HG02798 (cell line): ENCODE data around the gene PTH2R.
"Not testable (repeated sequence)": the region's sequence is repeated elsewhere in the genome, so short reads cannot be mapped to it uniquely, and the experiment has no call there.

Experiments
- ATAC-seq: cut with Tn5 transposase; IDR thresholded peaks from one replicate; pipeline ENCODE4 v1.9.1; 2021; ENCODE audit warnings: mild to moderate bottlenecking; ENCODE audit not compliant: unreplicated experiment, poor library complexity

Gene PTH2R

DNA sequence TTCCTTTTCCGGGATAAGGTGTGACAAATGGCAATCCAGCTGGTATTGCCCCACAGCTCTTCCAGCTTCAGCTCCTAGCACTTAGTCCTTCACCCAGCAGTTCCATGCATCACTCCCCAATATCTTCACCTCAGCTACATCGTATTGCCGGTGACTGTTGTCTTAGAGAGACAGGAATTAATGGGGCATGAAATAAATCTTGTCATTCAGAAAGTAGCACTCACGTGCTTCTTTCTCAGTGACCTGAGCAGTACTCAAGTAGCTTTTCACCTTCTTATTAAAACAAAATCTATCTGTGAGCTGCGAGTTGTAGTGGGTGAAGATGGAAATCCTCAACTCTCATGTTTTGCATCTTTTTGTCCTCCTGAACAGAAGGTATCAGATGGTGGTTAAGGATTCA lies 72.8 kb downstream of the PTH2R start:
- no peak for ATAC-seq

DNA sequence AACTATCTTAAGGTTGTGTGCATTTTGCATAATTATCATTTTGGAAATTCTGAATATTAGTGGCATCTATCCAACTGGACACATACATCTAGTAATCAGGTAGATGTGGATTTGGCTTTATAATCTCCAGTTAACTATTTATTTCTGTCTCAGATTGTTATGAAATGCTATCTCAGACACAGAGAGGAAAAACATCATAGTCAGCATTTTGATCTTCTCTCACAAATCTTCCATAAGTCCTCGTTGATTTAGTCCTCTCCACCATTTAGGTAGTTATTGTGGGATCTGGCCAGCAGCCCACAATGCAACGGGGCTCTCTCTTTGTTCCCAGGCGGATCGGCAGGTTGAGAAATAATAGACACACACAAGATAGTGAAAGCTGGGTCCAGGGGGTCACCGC lies 75.4 kb downstream of the PTH2R start:
- not testable (repeated sequence) for ATAC-seq

DNA sequence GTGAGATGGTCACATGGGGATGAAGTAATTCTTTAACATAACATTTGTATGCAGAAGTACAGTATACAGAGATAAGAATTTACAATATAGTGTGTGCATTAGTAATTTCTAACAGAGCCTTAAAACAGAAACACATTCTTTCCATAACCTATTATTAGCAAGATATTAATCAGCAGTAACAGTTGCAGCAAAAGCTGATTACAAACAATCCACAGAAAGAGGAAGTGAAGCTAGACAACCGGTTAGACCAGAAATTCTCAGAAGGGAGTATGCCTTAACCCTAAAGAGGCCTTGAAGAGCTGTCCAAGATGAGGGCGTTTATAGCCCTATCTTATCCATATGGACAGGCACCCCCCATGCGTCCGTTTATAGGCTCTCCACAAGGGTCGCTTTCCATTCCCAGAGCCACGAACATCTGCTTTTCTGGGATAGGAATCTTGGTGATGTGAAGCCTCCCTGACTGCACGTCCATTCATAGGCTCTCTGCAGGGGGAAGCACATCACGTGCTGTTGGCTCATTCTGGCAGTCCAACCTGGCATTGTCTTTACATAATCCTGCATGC lies 75.9 kb downstream of the PTH2R start:
- ATAC-seq: not testable (repeated sequence)

DNA sequence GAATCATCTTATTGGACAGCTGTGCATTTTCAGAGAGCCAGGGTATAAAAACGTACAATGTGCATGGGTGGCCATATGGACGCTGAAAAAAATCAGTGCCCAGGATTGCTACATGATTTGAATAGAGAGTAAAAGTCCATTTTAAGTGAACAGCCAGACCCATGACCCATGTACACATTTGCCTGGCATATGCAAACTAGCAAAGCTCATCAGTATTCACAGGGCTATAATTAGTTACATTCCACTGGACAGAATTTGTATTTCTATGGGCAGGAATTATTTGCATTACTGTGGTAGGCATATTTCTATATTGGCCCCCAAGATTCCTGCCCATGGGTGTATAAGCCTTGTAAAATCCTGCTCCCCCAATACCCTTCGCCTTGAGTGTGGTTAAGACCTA lies 78.8 kb downstream of the PTH2R start:
- no peak for ATAC-seq

DNA sequence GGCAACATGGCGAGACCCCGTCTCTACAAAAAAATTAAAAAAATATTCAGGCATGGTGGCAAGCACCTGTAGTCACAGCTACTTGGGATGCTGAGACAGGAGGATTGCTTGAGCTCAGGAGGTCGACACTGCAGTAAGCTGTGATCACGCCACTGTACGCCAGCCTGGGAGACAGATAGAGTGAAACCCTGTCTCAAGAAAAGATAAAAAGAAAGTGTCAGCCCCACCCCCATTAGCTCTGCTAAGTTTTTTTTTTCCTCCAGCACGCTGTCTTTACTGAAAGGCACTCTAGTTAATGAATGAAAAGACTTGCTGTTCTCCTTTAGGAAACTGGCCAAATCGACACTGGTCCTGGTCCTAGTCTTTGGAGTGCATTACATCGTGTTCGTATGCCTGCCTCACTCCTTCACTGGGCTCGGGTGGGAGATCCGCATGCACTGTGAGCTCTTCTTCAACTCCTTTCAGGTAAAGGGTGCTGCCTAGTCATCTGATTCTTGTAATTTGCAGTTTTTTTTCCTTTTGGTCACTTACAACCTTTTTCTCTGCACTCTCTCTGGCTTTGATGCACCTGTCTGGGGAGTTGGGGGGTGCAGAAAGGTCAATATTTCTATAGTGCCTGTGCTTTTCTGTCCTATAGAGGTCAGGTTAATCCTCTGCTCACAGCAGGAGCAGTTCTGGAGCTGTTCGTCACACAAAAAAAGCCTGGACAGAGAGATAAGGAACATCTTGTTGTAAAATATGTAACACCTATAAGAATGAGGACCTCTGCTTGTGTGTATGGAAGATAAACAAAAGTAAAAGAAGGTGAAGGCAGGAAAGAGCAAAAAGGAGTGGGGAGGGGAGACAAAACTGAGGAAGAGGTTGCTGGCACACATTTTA lies 82.3 kb downstream of the PTH2R start:
- ATAC-seq: no peak

DNA sequence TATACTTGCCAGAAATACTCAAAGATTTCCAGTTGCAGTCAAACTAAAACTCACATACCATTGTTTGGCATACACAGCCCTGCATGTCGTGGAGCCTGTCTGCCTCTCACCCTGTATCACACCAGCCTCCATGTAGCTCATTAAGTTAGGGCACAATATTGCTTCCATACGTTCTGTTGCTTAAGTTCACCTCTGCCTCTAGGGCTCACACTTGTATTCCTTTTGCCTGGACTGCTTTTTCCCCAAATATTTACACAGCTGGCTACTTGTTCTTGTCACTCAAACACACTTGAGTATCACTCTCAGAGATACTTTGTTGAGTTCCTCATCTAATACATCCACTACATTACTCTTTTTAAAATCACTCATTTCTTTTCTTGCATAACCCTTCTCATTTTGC lies 83.1 kb downstream of the PTH2R start:
- ATAC-seq: no peak

DNA sequence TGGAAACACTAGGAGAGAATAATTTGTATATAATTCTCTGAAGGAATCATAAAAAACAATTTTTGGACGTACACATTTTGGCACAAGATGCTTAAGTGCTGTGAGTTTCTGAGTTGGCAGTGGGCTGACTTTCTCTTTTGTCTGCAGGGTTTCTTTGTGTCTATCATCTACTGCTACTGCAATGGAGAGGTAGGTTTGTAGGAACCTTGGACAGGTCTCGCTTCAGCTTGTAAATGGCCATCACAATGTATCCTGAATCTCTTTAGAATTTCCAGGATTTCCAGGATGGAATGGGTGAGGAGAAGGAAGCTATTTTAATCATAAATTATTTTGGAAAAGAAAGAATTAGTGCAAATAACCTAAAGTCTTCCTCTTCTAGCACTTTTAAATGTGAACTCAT lies 83.9 kb downstream of the PTH2R start:
- ATAC-seq: no peak

DNA sequence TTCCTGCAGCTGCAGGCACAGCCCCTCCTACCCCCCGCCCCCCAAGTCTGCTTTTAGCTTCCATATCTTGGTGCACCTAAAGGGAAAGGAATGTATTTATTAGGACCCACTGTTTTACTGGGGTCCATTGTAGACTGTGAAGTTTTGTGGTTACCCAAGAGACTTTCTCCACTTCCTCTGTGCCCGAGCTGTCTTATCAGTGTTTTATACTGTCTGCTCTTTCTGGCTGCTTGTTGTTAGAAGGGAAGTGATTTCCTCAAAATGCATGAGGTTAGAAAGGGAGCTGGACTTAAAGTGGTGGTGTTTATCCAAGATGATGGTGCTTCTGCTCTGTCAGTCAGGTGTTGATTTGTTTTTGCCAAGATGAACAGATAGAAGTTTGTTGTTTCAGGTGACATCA lies 85.0 kb downstream of the PTH2R start:
- ATAC-seq: no peak

DNA sequence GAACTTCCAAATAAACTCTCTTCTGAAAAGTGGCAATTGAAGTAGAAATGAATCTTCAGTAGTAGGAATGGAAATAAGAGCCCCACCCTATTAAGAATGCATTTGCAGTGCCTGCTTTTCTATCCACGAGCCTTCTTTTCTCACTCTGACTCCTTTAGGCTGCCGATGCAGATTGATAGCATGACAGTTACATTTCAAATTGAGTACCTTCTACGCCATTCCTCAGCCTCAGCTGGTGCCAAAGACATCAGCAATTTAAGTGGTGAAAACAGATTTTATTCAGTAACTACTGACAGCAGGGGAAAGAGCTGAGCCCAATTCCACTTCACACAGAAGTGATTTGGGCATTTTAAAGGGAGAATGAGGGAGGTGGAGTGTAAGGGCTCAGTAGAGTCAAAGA lies 85.5 kb downstream of the PTH2R start:
- ATAC-seq: no peak

DNA sequence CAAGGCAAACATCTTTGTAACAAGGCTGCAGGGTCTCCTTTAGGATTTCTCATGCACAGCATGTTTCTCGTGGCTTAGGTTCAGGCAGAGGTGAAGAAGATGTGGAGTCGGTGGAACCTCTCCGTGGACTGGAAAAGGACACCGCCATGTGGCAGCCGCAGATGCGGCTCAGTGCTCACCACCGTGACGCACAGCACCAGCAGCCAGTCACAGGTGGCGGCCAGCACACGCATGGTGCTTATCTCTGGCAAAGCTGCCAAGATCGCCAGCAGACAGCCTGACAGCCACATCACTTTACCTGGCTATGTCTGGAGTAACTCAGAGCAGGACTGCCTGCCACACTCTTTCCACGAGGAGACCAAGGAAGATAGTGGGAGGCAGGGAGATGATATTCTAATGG lies 86.6 kb downstream of the PTH2R start:
- ATAC-seq: no peak

DNA sequence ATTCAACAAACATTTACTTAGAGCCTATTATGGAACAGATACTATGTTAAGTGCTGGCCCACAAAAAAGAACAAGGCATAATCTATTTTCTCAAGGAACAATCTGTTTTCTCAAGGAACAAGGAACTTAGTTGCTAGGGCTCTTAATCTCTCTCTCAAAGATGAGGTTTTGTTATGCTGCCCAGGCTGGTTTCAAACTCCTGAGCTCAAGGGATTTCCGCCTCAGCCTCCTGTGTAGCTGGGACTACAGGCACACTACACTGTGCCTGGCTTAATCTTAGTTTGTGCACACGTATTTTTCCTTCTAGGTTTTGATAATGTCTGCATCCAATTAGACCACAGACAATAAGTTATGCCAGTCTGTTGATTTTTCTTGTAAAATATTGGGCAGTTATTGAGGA lies 89.5 kb downstream of the PTH2R start:
- no peak for ATAC-seq

DNA sequence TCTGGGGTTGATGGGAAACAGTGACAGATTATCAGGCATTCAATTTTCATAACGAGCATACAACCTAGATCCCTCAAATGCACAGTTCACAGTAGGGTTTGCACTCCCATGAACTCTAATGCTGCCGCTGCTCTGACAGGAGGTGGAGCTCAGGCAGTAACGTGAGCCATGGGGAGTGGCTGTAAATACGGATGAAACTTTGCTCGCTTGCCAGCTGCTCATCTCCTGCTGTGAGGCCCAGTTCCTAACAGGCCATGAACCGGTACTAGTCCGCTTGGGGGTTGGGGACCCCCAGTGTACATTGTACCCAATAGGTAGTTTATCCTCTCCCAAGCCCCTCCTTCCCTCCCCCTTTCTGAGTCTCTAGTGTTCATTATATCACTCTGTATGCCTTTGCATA lies 94.6 kb downstream of the PTH2R start:
- no peak for ATAC-seq

DNA sequence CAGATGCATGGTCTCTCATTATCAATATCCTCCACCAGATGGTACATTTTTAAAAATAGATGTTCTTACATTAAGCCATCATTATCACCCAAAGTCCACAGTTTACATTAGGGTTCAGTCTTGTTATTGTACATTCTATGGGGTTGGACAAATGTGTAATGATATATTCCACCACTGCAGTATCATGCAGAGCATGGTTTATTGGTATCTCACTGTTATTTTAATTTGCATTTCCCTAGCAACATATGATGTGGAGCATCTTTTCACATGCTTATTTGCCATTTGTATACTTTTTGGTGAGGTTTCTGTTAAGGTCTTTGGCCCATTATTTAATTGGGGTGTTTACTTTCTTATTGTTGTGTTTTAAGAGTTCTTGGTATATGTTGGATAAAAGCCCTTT lies 95.7 kb downstream of the PTH2R start:
- ATAC-seq: no peak

DNA sequence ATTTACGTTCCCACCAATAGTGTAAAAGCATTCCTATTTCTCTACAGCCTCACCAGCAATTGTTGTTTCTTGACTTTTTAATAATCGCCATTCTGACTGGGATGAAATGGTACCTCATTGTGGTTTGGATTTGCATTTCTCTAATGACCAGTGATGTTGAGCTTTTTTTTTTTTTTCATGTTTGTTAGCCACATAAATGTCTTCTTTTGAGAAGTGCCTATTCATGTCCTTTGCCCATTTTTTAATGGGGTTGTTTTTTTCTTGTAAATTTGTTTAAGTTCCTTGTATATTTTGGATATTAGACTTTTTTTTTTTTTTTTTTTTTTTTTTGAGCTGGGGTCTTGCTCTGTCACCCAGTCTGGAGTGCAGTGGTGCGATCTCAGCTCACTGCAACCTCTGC lies 98.8 kb downstream of the PTH2R start:
- ATAC-seq: not testable (repeated sequence)

DNA sequence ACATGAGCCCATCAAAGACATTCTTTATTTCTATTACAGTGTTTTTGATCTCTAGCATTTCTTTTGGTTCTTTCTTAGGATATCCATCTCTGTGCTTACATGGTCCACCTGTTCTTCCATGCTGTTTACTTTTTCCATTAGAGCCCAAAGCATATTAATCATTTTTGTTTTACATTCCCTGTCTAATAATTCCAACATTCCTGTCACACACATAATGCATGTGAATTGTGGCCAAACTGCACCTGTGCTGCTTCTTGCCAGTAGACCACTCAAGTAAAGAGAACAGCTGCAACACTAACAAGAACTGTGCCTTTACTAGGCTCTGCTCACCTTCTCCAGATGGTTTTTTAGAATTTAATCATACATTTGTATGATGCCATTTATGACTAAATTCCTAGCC lies 103.0 kb downstream of the PTH2R start:
- no peak for ATAC-seq

DNA sequence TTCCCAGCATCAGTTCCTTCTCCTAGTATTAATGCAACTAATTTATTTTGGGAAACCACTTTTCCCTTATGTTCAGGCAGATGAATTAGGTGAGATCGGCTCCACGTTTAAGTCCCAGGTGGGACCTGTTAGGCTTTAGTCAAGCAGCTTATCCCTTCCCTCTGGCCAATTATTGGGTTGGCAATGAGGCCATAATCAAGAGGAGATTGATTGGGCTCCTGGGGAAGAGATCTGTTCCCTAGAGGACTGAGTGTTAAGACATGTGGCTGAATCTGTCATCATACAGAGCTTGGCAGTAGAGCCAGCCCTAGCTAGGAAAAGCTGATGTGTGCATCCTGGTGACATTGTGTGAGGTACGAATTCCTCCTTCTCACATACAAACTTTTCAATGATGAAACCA lies 104.4 kb downstream of the PTH2R start:
- no peak for ATAC-seq

DNA sequence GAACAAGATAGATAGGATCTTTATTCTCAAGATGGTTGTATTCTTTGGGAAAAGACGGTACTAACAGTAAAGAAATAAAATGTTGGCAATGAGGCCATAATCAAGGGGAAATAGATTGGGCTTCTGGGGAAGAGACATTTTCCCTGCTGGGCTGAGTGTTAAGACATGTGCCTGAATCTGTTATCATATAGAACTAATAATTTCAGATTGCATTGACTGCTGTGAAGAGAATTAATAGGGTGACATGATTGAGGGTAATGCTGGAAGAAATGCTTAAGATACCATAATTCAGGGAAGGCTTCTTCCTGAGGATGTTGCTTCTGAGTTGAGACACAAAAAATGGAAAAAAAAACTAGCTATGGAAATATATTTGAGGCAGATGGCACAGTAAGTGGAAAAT lies 105.0 kb downstream of the PTH2R start:
- ATAC-seq: no peak

DNA sequence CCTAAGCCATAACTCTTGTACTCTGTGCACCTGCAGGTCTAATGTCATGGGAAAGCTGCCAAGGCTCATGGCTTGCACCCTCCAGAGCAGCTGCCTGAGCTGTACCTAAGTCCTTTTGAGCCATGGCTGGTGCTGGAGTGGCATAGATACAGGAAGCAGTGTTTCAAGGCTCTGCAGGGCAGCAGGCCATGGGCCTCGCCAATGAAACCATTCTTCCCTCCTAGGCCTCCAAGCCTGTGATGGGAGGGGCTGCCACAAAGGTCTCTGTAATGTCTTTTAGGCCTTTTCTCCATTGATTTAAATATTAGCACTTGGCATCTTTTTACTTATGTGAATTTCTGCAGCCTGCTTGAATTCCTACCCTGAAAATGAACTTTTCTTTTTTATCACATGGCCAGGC lies 108.5 kb downstream of the PTH2R start:
- no peak for ATAC-seq

DNA sequence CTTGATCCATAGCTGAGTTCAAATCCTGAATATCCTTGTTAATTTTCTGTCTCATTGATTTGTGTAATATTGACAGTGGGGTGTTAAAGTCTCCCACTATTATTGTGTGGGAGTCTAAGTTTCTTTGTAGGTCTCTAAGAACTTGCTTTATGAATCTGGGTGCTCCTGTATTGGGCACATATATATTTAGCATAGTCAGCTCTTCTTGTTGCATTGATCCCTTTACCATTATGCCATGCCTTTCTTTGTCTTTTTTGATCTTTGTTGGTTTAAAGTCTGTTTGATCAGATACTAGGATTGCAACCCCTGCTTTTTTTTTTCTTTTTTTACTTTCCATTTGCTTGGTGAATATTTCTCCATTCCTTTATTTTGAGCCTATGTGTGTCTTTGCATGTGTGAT lies 116.5 kb downstream of the PTH2R start:
- ATAC-seq: not testable (repeated sequence)

DNA sequence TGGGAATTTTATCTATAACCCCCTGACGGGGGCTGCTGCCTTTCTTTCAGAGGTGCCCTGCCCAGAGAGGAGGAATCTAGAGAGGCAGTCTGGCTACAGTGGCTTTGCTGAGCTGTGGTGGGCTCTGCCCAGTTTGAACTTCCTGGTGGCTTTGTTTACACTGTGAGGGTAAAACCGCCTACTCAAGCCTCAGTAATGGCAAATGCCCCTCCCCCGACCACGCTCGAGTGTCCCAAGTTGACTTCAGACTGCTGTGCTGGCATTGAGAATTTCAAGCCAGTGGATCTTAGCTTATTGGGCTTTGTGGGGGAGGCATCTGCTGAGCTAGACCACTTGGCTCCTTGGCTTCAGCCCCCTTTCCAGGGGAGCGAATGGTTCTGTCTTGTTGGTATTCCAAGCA lies 118.6 kb downstream of the PTH2R start:
- ATAC-seq: not testable (repeated sequence)

DNA sequence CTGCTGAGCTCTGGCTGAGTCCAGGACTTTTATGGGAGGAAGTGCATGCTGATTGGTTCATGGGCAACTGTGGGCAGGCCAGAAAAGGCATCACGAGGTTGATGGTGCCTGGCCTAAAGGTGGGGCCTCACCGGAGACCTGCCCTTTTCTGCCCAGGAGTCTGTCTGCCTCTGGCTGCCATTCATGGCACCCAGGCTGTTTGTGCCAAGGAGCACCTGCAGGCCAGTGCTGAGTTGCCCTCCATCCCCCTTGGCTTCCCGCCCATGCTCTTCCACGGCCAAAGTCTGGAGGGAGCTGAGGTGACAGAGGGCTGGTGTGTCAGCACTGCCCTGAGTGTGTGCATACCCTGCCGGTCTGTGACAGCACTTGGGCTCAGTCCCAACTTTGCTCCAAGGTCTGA lies 123.2 kb downstream of the PTH2R start:
- ATAC-seq: no peak

DNA sequence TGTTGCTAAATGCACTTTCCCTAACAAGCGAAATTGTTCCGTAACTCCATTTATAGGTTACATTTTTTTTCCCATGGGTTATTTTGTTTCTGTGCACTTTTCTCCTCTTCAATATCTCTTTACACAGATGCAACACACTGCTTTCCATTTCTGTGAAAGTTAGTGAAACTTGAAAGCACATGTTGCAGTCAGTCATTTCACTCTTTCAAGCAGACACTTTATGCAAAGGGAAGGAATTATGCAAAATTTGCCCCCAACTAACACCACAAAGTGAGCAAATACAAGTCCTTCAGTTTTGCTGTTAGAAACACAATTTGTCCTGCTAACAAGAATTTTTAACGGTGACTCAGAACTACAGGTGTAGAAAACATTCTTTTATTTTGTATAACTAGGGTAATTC lies 124.8 kb downstream of the PTH2R start:
- ATAC-seq: no peak
